Trophoblast cell (in vitro differentiated cells and primary cell): ENCODE data around the gene AMOTL1.

Experiments
- DNase-seq, 2 donors: peaks; one replicate each; pipeline ENCODE4 v3.0.0-alpha.2; 2016
- H2AFZ ChIP-seq: 2 replicates; pipeline ENCODE4 v1.6.1; 2013; ENCODE audit warnings: low read length, moderate library complexity, mild to moderate bottlenecking; ENCODE audit not compliant: insufficient read depth, poor library complexity
- H2AK5ac ChIP-seq: 2 replicates; pipeline ENCODE4 v1.6.1; 2013; ENCODE audit warnings: mild to moderate bottlenecking, low read length
- H2BK120ac ChIP-seq: 2 replicates; pipeline ENCODE4 v1.6.1; 2013; ENCODE audit warnings: low read length, mild to moderate bottlenecking, moderate library complexity; ENCODE audit not compliant: insufficient read depth, poor library complexity
- H2BK12ac ChIP-seq: 2 replicates; pipeline ENCODE4 v1.6.1; 2013; ENCODE audit warnings: mild to moderate bottlenecking, low read length, moderate library complexity
- H2BK5ac ChIP-seq: 2 replicates; pipeline ENCODE4 v1.6.1; 2013; ENCODE audit warnings: low read length, low read depth, moderate library complexity, mild to moderate bottlenecking; ENCODE audit not compliant: poor library complexity
- H3K14ac ChIP-seq: 2 replicates; pipeline ENCODE4 v1.6.1; 2013; ENCODE audit warnings: mild to moderate bottlenecking, low read length
- H3K18ac ChIP-seq: 2 replicates; pipeline ENCODE4 v1.6.1; 2013; ENCODE audit warnings: mild to moderate bottlenecking, low read length
- H3K23ac ChIP-seq: 2 replicates; pipeline ENCODE4 v1.6.1; 2013; ENCODE audit warnings: low read length
- H3K27ac ChIP-seq: 2 replicates; pipeline ENCODE4 v1.5.1; 2013; ENCODE audit warnings: low read depth, mild to moderate bottlenecking, inconsistent platforms, low read length, moderate library complexity
- H3K27me3 ChIP-seq: 2 replicates; pipeline ENCODE4 v1.6.1; 2013; ENCODE audit warnings: inconsistent platforms, mild to moderate bottlenecking, low read length, moderate library complexity; ENCODE audit not compliant: insufficient read depth
- H3K36me3 ChIP-seq, 2 experiments: 1 replicate in 1 of 2; 2 replicates in 1 of 2; pipeline ENCODE4 v1.6.1; 2013; ENCODE audit warnings: low read length in 2 of 2, mild to moderate bottlenecking in 2 of 2, moderate library complexity in 1 of 2; ENCODE audit not compliant: insufficient read depth in 2 of 2, control insufficient read depth in 1 of 2
- H3K4ac ChIP-seq: 2 replicates; pipeline ENCODE4 v1.6.1; 2013; ENCODE audit warnings: low read depth, mild to moderate bottlenecking, low read length, moderate library complexity
- H3K4me1 ChIP-seq, 2 experiments: 1 replicate in 1 of 2; 2 replicates in 1 of 2; pipeline ENCODE4 v1.6.1; 2013; ENCODE audit warnings: low read length in 2 of 2, mild to moderate bottlenecking in 2 of 2, moderate library complexity in 1 of 2; ENCODE audit not compliant: insufficient read depth in 2 of 2, control insufficient read depth in 1 of 2
- H3K4me2 ChIP-seq: 2 replicates; pipeline ENCODE4 v1.6.1; 2013; ENCODE audit warnings: inconsistent platforms, mild to moderate bottlenecking, low read length, moderate library complexity
- H3K4me3 ChIP-seq: 2 replicates; pipeline ENCODE4 v1.5.1; 2013; ENCODE audit warnings: mild to moderate bottlenecking, low read depth, low read length, inconsistent platforms
- H3K79me1 ChIP-seq: one replicate; pipeline ENCODE4 v1.6.1; 2013; ENCODE audit warnings: low read length
- H3K79me2 ChIP-seq: 2 replicates; pipeline ENCODE4 v1.6.1; 2013; ENCODE audit warnings: low read length, mild to moderate bottlenecking; ENCODE audit not compliant: control insufficient read depth, insufficient read depth, poor library complexity
- H3K9ac ChIP-seq: 2 replicates; pipeline ENCODE4 v1.6.1; 2013; ENCODE audit warnings: mild to moderate bottlenecking, low read length
- H3K9me3 ChIP-seq: 2 replicates; pipeline ENCODE4 v1.6.1; 2013; ENCODE audit warnings: low read depth, mild to moderate bottlenecking, control low read depth, inconsistent platforms, low read length; ENCODE audit not compliant: insufficient read depth
- H4K12ac ChIP-seq: 2 replicates; pipeline ENCODE4 v1.6.1; 2013; ENCODE audit warnings: low read depth, mild to moderate bottlenecking, low read length, moderate library complexity
- H4K8ac ChIP-seq: 2 replicates; pipeline ENCODE4 v1.6.1; 2013; ENCODE audit warnings: low read depth, mild to moderate bottlenecking, low read length, moderate library complexity
- H4K91ac ChIP-seq: one replicate; pipeline ENCODE4 v1.6.1; 2013; ENCODE audit warnings: low read depth, mild to moderate bottlenecking, low read length, moderate library complexity
- WGBS: extraction: QIAGEN DNeasy Blood & Tissue Kit; methylation state at CpG from one replicate; pipeline ENCODE4 v1.1.7; 2013; ENCODE audit warnings: missing lambda C conversion rate; ENCODE audit not compliant: insufficient read length, insufficient coverage; ENCODE audit errors: extremely low coverage; 5-methylcytosine and 5-hydroxymethylcytosine counted together

AMOTL1 gene

GRCh38 chr11:94814272-94814976 is 46.3 kb downstream of the AMOTL1 start:
- Histone ChIP-seq H3K36me3 (peaks cover 4 to 17% of the 10 kb centered on the region in 2 experiments), H2AFZ (no peak overlapping the region), H3K4me2 (no peak overlapping the region), H3K14ac (no peak overlapping the region), H3K79me1 (no peaks in the 10 kb centered on the region), H3K27me3 (no peaks in the 10 kb centered on the region), H3K23ac (no peak overlapping the region), H4K12ac (no peak overlapping the region), H4K91ac (no peak overlapping the region), H3K27ac (no peak overlapping the region), H2BK5ac (no peak overlapping the region), H3K18ac (no peak overlapping the region), H2AK5ac (no peak overlapping the region), H3K4me3 (no peak overlapping the region), H3K9ac (no peak overlapping the region), H3K4ac (no peak overlapping the region), H3K4me1 (peaks cover 0 to 6% of the 10 kb centered on the region in 2 experiments), H2BK120ac (no peak overlapping the region), H3K79me2 (no peaks in the 10 kb centered on the region), H2BK12ac (no peak overlapping the region), H4K8ac (no peak overlapping the region), H3K9me3 (no peaks in the 10 kb centered on the region)
- no CpG with 5 or more reads among the region's 7 CpGs for WGBS
- no peak for DNase-seq

DNA sequence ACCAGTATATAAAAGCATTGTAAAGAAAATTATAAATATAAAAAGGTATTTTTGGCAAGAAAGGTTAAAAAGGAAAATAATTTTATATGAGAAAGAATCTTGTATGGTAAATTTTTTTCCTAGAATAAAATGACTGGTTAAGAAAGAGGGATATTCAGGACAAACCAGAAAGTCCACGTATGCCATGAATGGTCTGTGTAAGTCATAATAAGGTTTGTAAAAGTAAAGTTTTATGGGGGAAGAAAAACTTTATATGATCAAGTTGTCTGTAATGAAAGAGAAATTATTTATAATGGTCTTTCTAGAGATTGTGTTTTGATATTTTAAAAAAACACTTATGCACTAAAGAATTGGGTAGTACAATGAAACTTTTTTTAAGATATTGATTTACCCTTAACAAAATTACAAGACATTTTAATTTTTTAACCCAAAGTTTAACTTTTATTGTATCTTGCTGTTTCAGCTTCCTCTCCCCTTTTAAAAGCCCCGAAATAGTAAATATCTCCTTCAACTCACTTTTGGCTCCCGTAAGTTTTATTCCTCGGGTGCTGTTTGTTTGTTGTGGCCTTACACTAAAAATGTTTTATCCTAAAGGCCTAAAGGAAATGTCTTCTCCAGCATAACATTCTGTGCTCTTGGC is 47.7 kb downstream of the AMOTL1 start:
- H3K79me1 ChIP-seq, result no peaks in the 10 kb centered on the region
- H3K79me2 ChIP-seq, result no peaks in the 10 kb centered on the region
- H2AK5ac ChIP-seq, result no peak overlapping the region
- no peaks in the 10 kb centered on the region for H3K27me3 ChIP-seq
- H3K4me2 ChIP-seq, result no peak overlapping the region
- H4K91ac ChIP-seq, result no peak overlapping the region
- H2BK120ac ChIP-seq, result no peak overlapping the region
- no peak overlapping the region for H2AFZ ChIP-seq
- H3K4ac ChIP-seq, result no peak overlapping the region
- no peak overlapping the region for H3K27ac ChIP-seq
- no peak overlapping the region for H3K23ac ChIP-seq
- H3K4me3 ChIP-seq, result no peak overlapping the region
- peaks cover 8 to 25% of the 10 kb centered on the region in 2 experiments for H3K36me3 ChIP-seq
- H2BK5ac ChIP-seq, result no peak overlapping the region
- no CpG with 5 or more reads among the region's 4 CpGs for WGBS
- peaks cover 0 to 6% of the 10 kb centered on the region in 2 experiments for H3K4me1 ChIP-seq
- H3K14ac ChIP-seq, result no peak overlapping the region
- no peak overlapping the region for H2BK12ac ChIP-seq
- no peak for DNase-seq
- no peak overlapping the region for H4K8ac ChIP-seq
- H3K9me3 ChIP-seq, result peaks cover 1% of the 10 kb centered on the region
- H3K18ac ChIP-seq, result no peak overlapping the region
- no peak overlapping the region for H3K9ac ChIP-seq
- H4K12ac ChIP-seq, result no peak overlapping the region

DNA sequence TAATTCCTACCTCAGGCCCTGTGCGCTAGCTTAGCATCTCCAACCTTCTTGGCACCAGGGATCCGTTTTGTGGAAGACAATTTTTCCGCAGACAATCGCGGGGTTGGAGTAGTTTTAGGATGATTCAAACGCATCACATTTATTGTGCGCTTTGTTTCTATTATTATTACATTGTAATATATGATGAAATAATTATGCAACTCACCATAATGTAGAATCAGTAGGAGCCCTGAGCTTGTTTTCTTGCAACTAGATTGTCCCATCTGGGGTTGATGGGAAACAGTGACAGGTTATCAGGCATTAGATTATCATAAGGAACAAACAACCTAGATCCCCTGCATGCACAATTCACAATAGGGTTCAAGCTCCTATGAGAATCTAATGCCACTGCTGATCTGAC is 52.3 kb downstream of the AMOTL1 start:
- no CpG with 5 or more reads among the region's 7 CpGs for WGBS
- H3K4me1 ChIP-seq, result no peaks in the 10 kb centered on the region

DNA sequence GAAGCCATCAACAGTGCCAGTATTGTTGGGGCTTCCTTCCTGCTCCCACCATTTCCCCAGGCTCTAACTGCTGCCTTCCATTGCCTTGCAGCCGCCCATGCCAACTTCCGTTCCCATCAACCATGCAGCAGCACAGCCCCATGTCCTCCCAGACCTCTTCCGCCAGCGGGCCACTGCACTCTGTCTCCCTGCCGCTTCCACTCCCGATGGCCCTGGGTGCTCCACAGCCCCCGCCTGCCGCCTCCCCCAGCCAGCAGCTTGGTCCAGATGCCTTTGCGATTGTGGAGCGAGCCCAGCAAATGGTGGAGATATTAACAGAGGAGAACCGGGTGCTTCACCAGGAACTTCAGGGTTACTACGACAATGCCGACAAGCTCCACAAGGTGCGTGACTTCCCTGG is 53.3 kb downstream of the AMOTL1 start:
- DNase-seq, result no peak
- peak overlapping the region; percentile 22 for H3K18ac ChIP-seq
- H2BK12ac ChIP-seq, result no peak overlapping the region
- H3K4me2 ChIP-seq, result no peak overlapping the region
- H2BK5ac ChIP-seq, result no peak overlapping the region
- H3K23ac ChIP-seq, result no peak overlapping the region
- H2AFZ ChIP-seq, result no peak overlapping the region
- H3K9ac ChIP-seq, result no peak overlapping the region
- H3K4ac ChIP-seq, result no peak overlapping the region
- no peak overlapping the region for H3K27ac ChIP-seq
- no peak overlapping the region for H3K14ac ChIP-seq
- H2BK120ac ChIP-seq, result no peak overlapping the region
- H3K79me1 ChIP-seq, result no peaks in the 10 kb centered on the region
- no peaks in the 10 kb centered on the region for H3K79me2 ChIP-seq
- peaks cover 34 to 47% of the 10 kb centered on the region in 2 experiments for H3K36me3 ChIP-seq
- peaks cover 1% of the 10 kb centered on the region for H3K9me3 ChIP-seq
- no peak overlapping the region for H3K4me3 ChIP-seq
- no CpG with 5 or more reads among the region's 14 CpGs for WGBS
- no peak overlapping the region for H4K8ac ChIP-seq
- no peaks in the 10 kb centered on the region for H3K27me3 ChIP-seq
- no peak overlapping the region for H4K91ac ChIP-seq
- no peak overlapping the region for H4K12ac ChIP-seq
- H3K4me1 ChIP-seq, result no peaks in the 10 kb centered on the region
- no peak overlapping the region for H2AK5ac ChIP-seq

More for the DNA sequence above, 52.3 kb downstream of the AMOTL1 start:
- Histone ChIP-seq H3K4me2 (no peak overlapping the region), H3K36me3 (peaks cover 33 to 43% of the 10 kb centered on the region in 2 experiments), H3K4ac (no peak overlapping the region), H3K23ac (no peak overlapping the region), H2AFZ (no peak overlapping the region), H3K9me3 (peaks cover 1% of the 10 kb centered on the region), H4K91ac (no peak overlapping the region), H4K12ac (no peak overlapping the region), H3K27ac (no peak overlapping the region), H3K18ac (peak overlapping the region; percentile 3), H3K14ac (no peak overlapping the region), H3K4me3 (no peak overlapping the region), H4K8ac (no peak overlapping the region), H2BK120ac (no peak overlapping the region), H2AK5ac (no peak overlapping the region), H3K79me2 (no peaks in the 10 kb centered on the region), H3K79me1 (no peaks in the 10 kb centered on the region), H3K9ac (no peak overlapping the region), H2BK12ac (no peak overlapping the region), H3K27me3 (no peaks in the 10 kb centered on the region), H2BK5ac (no peak overlapping the region)
- no peak for DNase-seq
